Adipocyte (in vitro differentiated cells): ENCODE data around the gene PES1.

Experiments
- DNase-seq: peaks from one replicate; pipeline ENCODE4 v3.0.0-alpha.2; 2015; ENCODE audit warnings: low read depth
- H3K27me3 ChIP-seq: replicated peaks from 2 replicates; pipeline ENCODE4 v1.7.0; 2013; ENCODE audit warnings: mild to moderate bottlenecking, low read length, moderate library complexity; ENCODE audit not compliant: control insufficient read depth, insufficient read depth
- H3K36me3 ChIP-seq: 2 replicates; pipeline ENCODE4 v1.7.0; 2013; ENCODE audit warnings: low read length, mild to moderate bottlenecking, moderate library complexity; ENCODE audit not compliant: control insufficient read depth, insufficient read depth, severe bottlenecking
- H3K4me1 ChIP-seq: 2 replicates; pipeline ENCODE4 v1.7.0; 2013; ENCODE audit warnings: mild to moderate bottlenecking, low read length, moderate library complexity; ENCODE audit not compliant: control insufficient read depth, insufficient read depth
- H3K4me3 ChIP-seq: 2 replicates; pipeline ENCODE4 v1.7.0; 2013; ENCODE audit warnings: mild to moderate bottlenecking, low read length, moderate library complexity
- H3K9ac ChIP-seq: 2 replicates; pipeline ENCODE4 v1.7.0; 2013; ENCODE audit warnings: mild to moderate bottlenecking, low read length, moderate library complexity
- H3K9me3 ChIP-seq: 2 replicates; pipeline ENCODE4 v1.7.0; 2013; ENCODE audit warnings: mild to moderate bottlenecking, low read length, moderate library complexity; ENCODE audit not compliant: control insufficient read depth

PES1 gene

GRCh38 chr22:30607300-30607930, 15.7 kb upstream of the PES1 start:
- Histone ChIP-seq H3K27me3 (no peaks in the 10 kb centered on the region), H3K36me3 (no peaks in the 10 kb centered on the region), H3K9me3 (no peaks in the 10 kb centered on the region), H3K4me3 (peak overlapping the region; percentile 89), H3K9ac (peak overlapping the region; percentile 86), H3K4me1 (peaks cover 29% of the 10 kb centered on the region)
- no peak for DNase-seq

GRCh38 chr22:30606455-30607299, 15.0 kb upstream of the PES1 start, which contains the start of gene TCN2:
TSS of gene TCN2 (plus strand) at chr22:30607174. CDS start at chr22:30607332, 158 bp downstream.
- Histone ChIP-seq H3K36me3 (no peaks in the 10 kb centered on the region), H3K4me1 (peaks cover 29% of the 10 kb centered on the region), H3K4me3 (peak within 1 kb of the TSS; percentile 89), H3K9ac (peak within 1 kb of the TSS; percentile 86), H3K27me3 (no peaks in the 10 kb centered on the region), H3K9me3 (no peaks in the 10 kb centered on the region)
- peak; percentile 79 for DNase-seq

- H3K27me3 ChIP-seq, result no peaks in the 10 kb centered on the region
- H3K4me1 ChIP-seq, result peaks cover 29% of the 10 kb centered on the region
- peak; percentile 65 for DNase-seq
- peak overlapping the region; percentile 74 for H3K4me3 ChIP-seq
- H3K36me3 ChIP-seq, result no peaks in the 10 kb centered on the region
- peak overlapping the region; percentile 74 for H3K9ac ChIP-seq
- H3K9me3 ChIP-seq, result no peaks in the 10 kb centered on the region
Measured at GRCh38 chr22:30605449-30606110, 13.9 kb upstream of the PES1 start.

DNA sequence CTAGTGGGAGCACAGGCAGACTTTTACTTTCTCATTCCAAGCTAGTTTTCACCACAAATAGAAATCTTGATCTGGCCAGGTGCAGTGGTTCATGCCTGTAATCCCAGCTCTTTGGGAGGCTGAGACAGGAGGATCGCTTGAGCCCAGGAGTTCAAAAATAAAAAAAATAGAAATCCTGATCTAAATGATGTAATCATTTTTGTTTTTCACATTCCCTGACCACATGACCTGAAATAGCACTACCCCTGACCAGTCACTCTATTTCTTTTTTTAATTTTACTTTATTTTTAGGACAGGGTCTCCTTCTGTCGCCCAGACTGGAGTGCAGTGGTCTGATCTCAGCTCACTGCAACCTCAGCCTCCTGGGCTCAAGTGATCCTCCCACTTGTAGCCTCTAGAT, 13.0 kb upstream of the PES1 start:
- Histone ChIP-seq H3K4me1 (peaks cover 29% of the 10 kb centered on the region), H3K36me3 (no peaks in the 10 kb centered on the region), H3K4me3 (no peak overlapping the region), H3K27me3 (no peaks in the 10 kb centered on the region), H3K9ac (no peak overlapping the region), H3K9me3 (no peaks in the 10 kb centered on the region)
- DNase-seq, result no peak

- Histone ChIP-seq H3K4me3 (no peak overlapping the region), H3K36me3 (no peaks in the 10 kb centered on the region), H3K9me3 (no peaks in the 10 kb centered on the region), H3K4me1 (peaks cover 21% of the 10 kb centered on the region), H3K9ac (no peak overlapping the region), H3K27me3 (no peaks in the 10 kb centered on the region)
- DNase-seq, result no peak
Measured at GRCh38 chr22:30603801-30604200, 12.1 kb upstream of the PES1 start.

DNA sequence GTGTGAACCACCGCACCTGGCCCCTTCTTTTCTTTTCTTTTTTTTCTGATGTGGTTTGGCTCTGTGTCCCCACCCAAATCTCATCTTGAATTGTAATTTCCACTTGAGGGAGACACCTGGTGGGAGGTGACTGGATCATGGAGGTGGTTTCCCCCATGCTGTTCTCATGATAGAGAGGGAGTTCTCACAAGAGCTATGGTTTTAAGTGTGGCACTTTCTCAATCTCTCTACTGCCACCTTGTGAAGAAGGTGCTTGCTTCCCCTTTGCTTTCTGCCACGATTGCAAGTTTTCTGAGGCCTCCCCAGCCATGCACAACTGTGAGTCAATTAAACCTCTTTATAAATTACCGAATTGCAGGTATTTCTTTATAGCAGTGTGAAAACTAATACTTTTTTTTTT, 10.3 kb upstream of the PES1 start:
- H3K4me3 ChIP-seq, result no peak overlapping the region
- no peak overlapping the region for H3K9ac ChIP-seq
- no peaks in the 10 kb centered on the region for H3K9me3 ChIP-seq
- peaks cover 12% of the 10 kb centered on the region for H3K4me1 ChIP-seq
- peak; percentile 18 for DNase-seq
- H3K36me3 ChIP-seq, result no peaks in the 10 kb centered on the region
- H3K27me3 ChIP-seq, result no peaks in the 10 kb centered on the region

DNA sequence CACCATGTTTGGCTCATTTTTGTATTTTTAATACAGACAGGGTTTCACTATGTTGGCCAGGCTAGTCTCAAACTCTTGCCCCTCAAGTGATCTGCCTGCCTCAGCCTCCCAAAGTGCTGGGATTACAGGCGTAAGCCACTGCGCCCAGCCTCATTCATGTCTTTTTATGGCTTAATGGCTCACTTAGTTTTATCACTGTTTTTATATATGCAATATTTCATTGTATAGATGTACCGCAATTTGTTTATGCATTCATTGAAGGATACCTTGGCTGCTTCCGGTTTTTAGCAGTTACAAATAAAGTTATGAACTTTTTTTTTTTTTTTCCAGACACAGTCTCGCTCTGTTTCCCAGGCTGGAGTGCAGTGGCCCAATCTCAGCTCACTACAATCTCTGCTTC, 9.8 kb upstream of the PES1 start:
- H3K9me3 ChIP-seq, result no peaks in the 10 kb centered on the region
- H3K27me3 ChIP-seq, result no peaks in the 10 kb centered on the region
- no peaks in the 10 kb centered on the region for H3K36me3 ChIP-seq
- H3K4me1 ChIP-seq, result peaks cover 11% of the 10 kb centered on the region
- DNase-seq, result no peak
- H3K4me3 ChIP-seq, result no peak overlapping the region
- H3K9ac ChIP-seq, result no peak overlapping the region

DNA sequence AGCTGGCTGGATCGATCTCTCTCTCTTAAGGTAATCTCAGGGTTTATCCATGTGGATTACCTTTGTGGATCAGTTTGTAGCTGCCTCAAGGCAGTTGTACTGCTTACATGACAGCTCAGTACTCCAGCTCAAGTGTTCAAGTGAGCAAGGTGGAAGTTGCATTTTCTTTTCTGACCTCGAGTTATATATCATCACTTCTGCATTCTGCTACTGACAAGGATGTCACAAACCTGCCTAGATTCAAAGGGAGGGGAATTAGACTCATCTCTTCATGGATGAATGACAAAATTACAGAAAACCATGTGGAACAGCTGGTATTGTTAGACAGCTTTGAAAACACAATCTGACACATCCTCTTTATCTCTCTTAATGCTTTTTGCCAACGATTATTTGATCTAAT, 9.2 kb upstream of the PES1 start:
- Histone ChIP-seq H3K9ac (no peak overlapping the region), H3K4me3 (no peak overlapping the region), H3K36me3 (no peaks in the 10 kb centered on the region), H3K9me3 (no peaks in the 10 kb centered on the region), H3K4me1 (peaks cover 7% of the 10 kb centered on the region), H3K27me3 (no peaks in the 10 kb centered on the region)
- DNase-seq, result no peak

GRCh38 chr22:30598986-30599385, 7.3 kb upstream of the PES1 start:
- no peaks in the 10 kb centered on the region for H3K36me3 ChIP-seq

GRCh38 chr22:30596886-30597285, 5.2 kb upstream of the PES1 start:
- no peak for DNase-seq
- no peaks in the 10 kb centered on the region for H3K36me3 ChIP-seq
- no peak overlapping the region for H3K4me3 ChIP-seq
- H3K9ac ChIP-seq, result no peak overlapping the region
- H3K9me3 ChIP-seq, result no peaks in the 10 kb centered on the region
- H3K4me1 ChIP-seq, result no peaks in the 10 kb centered on the region
- H3K27me3 ChIP-seq, result peaks cover 3% of the 10 kb centered on the region

More at GRCh38 chr22:30598986-30599385, 7.3 kb upstream of the PES1 start:
- Histone ChIP-seq H3K9ac (no peak overlapping the region), H3K4me1 (no peaks in the 10 kb centered on the region), H3K27me3 (no peaks in the 10 kb centered on the region), H3K4me3 (no peak overlapping the region), H3K9me3 (no peaks in the 10 kb centered on the region)
- DNase-seq, result no peak

- no peak overlapping the region for H3K4me3 ChIP-seq
- H3K36me3 ChIP-seq, result no peaks in the 10 kb centered on the region
- H3K27me3 ChIP-seq, result peaks cover 3% of the 10 kb centered on the region
- H3K9me3 ChIP-seq, result no peaks in the 10 kb centered on the region
- DNase-seq, result no peak
- no peaks in the 10 kb centered on the region for H3K4me1 ChIP-seq
- H3K9ac ChIP-seq, result no peak overlapping the region
Measured at GRCh38 chr22:30596199-30596598, 4.5 kb upstream of the PES1 start.
